ENCODE measurements around the gene LSS. TPM values are rescaled to one million over a fixed set of nuclear protein-coding genes. Genes with fewer than 3 reads are reported as not detected.
"Not testable (repeated sequence)": the region's sequence is repeated elsewhere in the genome, so short reads cannot be mapped to it uniquely, and the experiment has no call there.

Gene LSS
- total RNA-seq, 2 donors from 2014 or later: 38.9 to 68.9 TPM

- Histone ChIP-seq H3K4me1 (peaks cover 7% of the 10 kb centered on the region), H3K27ac (no peak overlapping the region), H3K9me3 (no peaks in the 10 kb centered on the region), H3K27me3 (no peaks in the 10 kb centered on the region), H3K4me3 (no peak overlapping the region), H3K36me3 (replicated peaks in 1 of 2; ENCODE audit: insufficient read depth in 1 of 2, low read depth in 2 of 2) (no peaks in the 10 kb centered on the region)
- 83 to 89% methylated on average over 8 of the region's 8 CpGs for WGBS, 2 donors
- TF ChIP-seq POLR2A (IDR thresholded peaks at IDR 0.05): no peak
- TF ChIP-seq CTCF (IDR thresholded peaks at IDR 0.05): no peak
- intact Hi-C loops (cut with DNase I): no loop called here
- DNase-seq (no peak), ATAC-seq (no peak)
Measured at GRCh38 chr21:46187261-46187660, 41.3 kb downstream of the LSS start.

GRCh38 chr21:46185716-46186115, 42.9 kb downstream of the LSS start:
- intact Hi-C loops (cut with DNase I): no loop called here
- Histone ChIP-seq H3K4me3 (no peak overlapping the region), H3K9me3 (no peaks in the 10 kb centered on the region), H3K36me3 (replicated peaks in 1 of 2; ENCODE audit: insufficient read depth in 1 of 2, low read depth in 2 of 2) (no peaks in the 10 kb centered on the region), H3K27me3 (no peaks in the 10 kb centered on the region), H3K27ac (peak overlapping the region in 1 of 4 donors; percentile 69), H3K4me1 (peaks cover 7% of the 10 kb centered on the region)
- ATAC-seq (no peak), DNase-seq (no peak)
- TF ChIP-seq CTCF (IDR thresholded peaks at IDR 0.05): no peak
- no peak for TF ChIP-seq POLR2A (IDR thresholded peaks at IDR 0.05)
- WGBS, 2 donors: 77 to 81% methylated on average over 7 of the region's 7 CpGs

- ATAC-seq (peak; percentile 72), DNase-seq (peak; percentile 81 to 87 (median 85))
- no peak for TF ChIP-seq CTCF (IDR thresholded peaks at IDR 0.05)
- TF ChIP-seq POLR2A (IDR thresholded peaks at IDR 0.05): peak in 2 of 3 donors; percentile 14 to 25
- intact Hi-C loops (cut with DNase I): no loop called here
- Histone ChIP-seq H3K36me3 (replicated peaks in 1 of 2; ENCODE audit: insufficient read depth in 1 of 2, low read depth in 2 of 2) (no peaks in the 10 kb centered on the region), H3K4me1 (peaks cover 7% of the 10 kb centered on the region), H3K4me3 (peak overlapping the region in 1 of 2 donors; percentile 37), H3K27ac (peak overlapping the region; percentile 39 to 80 (median 74)), H3K9me3 (no peaks in the 10 kb centered on the region), H3K27me3 (no peaks in the 10 kb centered on the region)
- WGBS, 2 donors: 10 to 30% methylated on average over 17 to 29 of the region's 30 CpGs
Measured at GRCh38 chr21:46184625-46185555, 43.7 kb downstream of the LSS start.

GRCh38 chr21:46183910-46184624, 44.5 kb downstream of the LSS start, which contains the start of gene SPATC1L:
Gene SPATC1L (minus strand): TSS chr21:46184459. CDS start chr21:46182816, 1,643 bp downstream.
- no peaks in the 10 kb centered on the region for H3K27me3 ChIP-seq
- H3K4me1 ChIP-seq: peaks cover 7% of the 10 kb centered on the region
- peak; percentile 79 for ATAC-seq
- peak within 1 kb of the TSS; percentile 39 to 80 (median 74) for H3K27ac ChIP-seq
- no peaks in the 10 kb centered on the region for H3K36me3 ChIP-seq (replicated peaks in 1 of 2; ENCODE audit: insufficient read depth in 1 of 2, low read depth in 2 of 2)
- no peak for TF ChIP-seq POLR2A (IDR thresholded peaks at IDR 0.05)
- no peak for TF ChIP-seq CTCF (IDR thresholded peaks at IDR 0.05)
- no peaks in the 10 kb centered on the region for H3K9me3 ChIP-seq
- 3 to 30% methylated on average over 12 to 19 of the region's 24 CpGs for WGBS, 2 donors
- H3K4me3 ChIP-seq: peak within 1 kb of the TSS in 1 of 2 donors; percentile 37
- intact Hi-C loops (cut with DNase I): no loop called here
- peak; percentile 59 to 77 (median 74) for DNase-seq

GRCh38 chr21:46183337-46183909, 45.2 kb downstream of the LSS start:
- H3K27ac ChIP-seq; ATAC-seq; H3K4me1 ChIP-seq; H3K4me3 ChIP-seq; H3K36me3 ChIP-seq (replicated peaks in 1 of 2; ENCODE audit: insufficient read depth in 1 of 2, low read depth in 2 of 2); DNase-seq; H3K27me3 ChIP-seq; intact Hi-C loops (cut with DNase I); H3K9me3 ChIP-seq: not testable (repeated sequence)
- 0 to 41% methylated on average over 1 to 3 of the region's 13 CpGs for WGBS, 2 donors
